Upper lobe of left lung (tissue), 4 donors: ENCODE measurements around the gene RNF41.

Experiments
- EP300 ChIP-seq, 4 donors: sonication (generic); formaldehyde crosslinking; IDR thresholded peaks; one replicate each; pipeline ENCODE4 v1.5.1; 2017; ENCODE audit warnings: antibody characterized with exemption in 4 of 4, control low read depth in 2 of 4
- POLR2A ChIP-seq, 4 donors: fragments of 450-650 bp; IDR thresholded peaks; one replicate each; pipeline ENCODE4 v1.5.1; 2016 to 2017; ENCODE audit warnings: antibody characterized with exemption in 4 of 4, mild to moderate bottlenecking in 2 of 4
- POLR2AphosphoS5 ChIP-seq, 2 donors: sonication (generic); formaldehyde crosslinking; IDR thresholded peaks; one replicate each; pipeline ENCODE4 v1.5.1; 2017; ENCODE audit warnings: antibody characterized with exemption in 2 of 2
- TF ChIP-seq, protein P1 (sequence below), 6 experiments: fragments of 450-650 bp in 4 of 6; fragments of 200-600 bp in 2 of 6; sonication (generic) in 2 of 6; IDR thresholded peaks; one replicate each; pipeline ENCODE4 v1.5.1; 2016 to 2019; ENCODE audit warnings: antibody characterized with exemption in 6 of 6

- TF ChIP-seq, protein P1, sequence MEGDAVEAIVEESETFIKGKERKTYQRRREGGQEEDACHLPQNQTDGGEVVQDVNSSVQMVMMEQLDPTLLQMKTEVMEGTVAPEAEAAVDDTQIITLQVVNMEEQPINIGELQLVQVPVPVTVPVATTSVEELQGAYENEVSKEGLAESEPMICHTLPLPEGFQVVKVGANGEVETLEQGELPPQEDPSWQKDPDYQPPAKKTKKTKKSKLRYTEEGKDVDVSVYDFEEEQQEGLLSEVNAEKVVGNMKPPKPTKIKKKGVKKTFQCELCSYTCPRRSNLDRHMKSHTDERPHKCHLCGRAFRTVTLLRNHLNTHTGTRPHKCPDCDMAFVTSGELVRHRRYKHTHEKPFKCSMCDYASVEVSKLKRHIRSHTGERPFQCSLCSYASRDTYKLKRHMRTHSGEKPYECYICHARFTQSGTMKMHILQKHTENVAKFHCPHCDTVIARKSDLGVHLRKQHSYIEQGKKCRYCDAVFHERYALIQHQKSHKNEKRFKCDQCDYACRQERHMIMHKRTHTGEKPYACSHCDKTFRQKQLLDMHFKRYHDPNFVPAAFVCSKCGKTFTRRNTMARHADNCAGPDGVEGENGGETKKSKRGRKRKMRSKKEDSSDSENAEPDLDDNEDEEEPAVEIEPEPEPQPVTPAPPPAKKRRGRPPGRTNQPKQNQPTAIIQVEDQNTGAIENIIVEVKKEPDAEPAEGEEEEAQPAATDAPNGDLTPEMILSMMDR (IDR thresholded peaks at IDR 0.05), result no peak
- TF ChIP-seq POLR2A (IDR thresholded peaks at IDR 0.05) (no peak), EP300 (IDR thresholded peaks at IDR 0.05) (no peak), POLR2AphosphoS5 (IDR thresholded peaks at IDR 0.05) (no peak)
Measured at GRCh38 chr12:56216461-56216860, 5.3 kb downstream of the RNF41 start.
